GM12878 (cell line): ENCODE results near the gene TRIP6.

ENCODE experiments used
- CREM ChIP-seq: IDR thresholded peaks from 2 replicates; pipeline ENCODE4 v1.6.1; 2014; ENCODE audit warnings: antibody characterized with exemption, low read depth
- DPF2 ChIP-seq: fragments of 450-650 bp; IDR thresholded peaks from 2 replicates; pipeline ENCODE4 v1.6.1; 2017; ENCODE audit warnings: mild to moderate bottlenecking
- GABPA ChIP-seq: IDR thresholded peaks from 2 replicates; pipeline ENCODE4 v1.6.1; 2014; ENCODE audit warnings: antibody characterized with exemption, low read depth, mild to moderate bottlenecking, inconsistent platforms
- HCFC1 ChIP-seq: fragments of 150-350 bp; IDR thresholded peaks from 2 replicates; pipeline ENCODE4 v1.6.1; 2014; ENCODE audit warnings: low read length
- NFYA ChIP-seq: IDR thresholded peaks from 2 replicates; pipeline ENCODE4 v1.6.1; 2011; ENCODE audit warnings: low read depth, mild to moderate bottlenecking, low read length, improper control_type of control experiment, borderline replicate concordance
- NR2F1 ChIP-seq: fragments of 450-650 bp; conservative IDR thresholded peaks from 2 replicates; pipeline ENCODE4 v1.6.1; 2017; ENCODE audit warnings: mild to moderate bottlenecking
- POLR2A ChIP-seq: IDR thresholded peaks from 2 replicates; pipeline ENCODE4 v1.6.1; 2011; ENCODE audit warnings: low read depth, mild to moderate bottlenecking, low read length
- POLR2AphosphoS5 ChIP-seq: IDR thresholded peaks from 2 replicates; pipeline ENCODE4 v1.6.1; 2011; ENCODE audit warnings: mild to moderate bottlenecking, low read length, inconsistent platforms
- ZNF622 ChIP-seq: fragments of 450-650 bp; IDR thresholded peaks from 2 replicates; pipeline ENCODE4 v1.6.1; 2017; ENCODE audit warnings: mild to moderate bottlenecking, inconsistent platforms
- ZZZ3 ChIP-seq: IDR thresholded peaks from 2 replicates; pipeline ENCODE4 v1.6.1; 2011; ENCODE audit warnings: low read depth; ENCODE audit not compliant: control insufficient read depth, insufficient read length
- TF ChIP-seq, protein P1 (sequence below), 3 experiments: IDR thresholded peaks in 2 of 3; conservative IDR thresholded peaks in 1 of 3; 2 replicates each; pipeline ENCODE4 v1.5.1; 2011; ENCODE audit warnings: low read depth in 3 of 3, low read length in 3 of 3, mild to moderate bottlenecking in 3 of 3, control low read depth in 2 of 3, moderate library complexity in 2 of 3, inconsistent platforms in 1 of 3, mixed read lengths in 1 of 3; ENCODE audit not compliant: control insufficient read depth in 2 of 3, insufficient read depth in 1 of 3; ENCODE audit errors: extremely low read depth in 1 of 3

- TF ChIP-seq, protein P1, sequence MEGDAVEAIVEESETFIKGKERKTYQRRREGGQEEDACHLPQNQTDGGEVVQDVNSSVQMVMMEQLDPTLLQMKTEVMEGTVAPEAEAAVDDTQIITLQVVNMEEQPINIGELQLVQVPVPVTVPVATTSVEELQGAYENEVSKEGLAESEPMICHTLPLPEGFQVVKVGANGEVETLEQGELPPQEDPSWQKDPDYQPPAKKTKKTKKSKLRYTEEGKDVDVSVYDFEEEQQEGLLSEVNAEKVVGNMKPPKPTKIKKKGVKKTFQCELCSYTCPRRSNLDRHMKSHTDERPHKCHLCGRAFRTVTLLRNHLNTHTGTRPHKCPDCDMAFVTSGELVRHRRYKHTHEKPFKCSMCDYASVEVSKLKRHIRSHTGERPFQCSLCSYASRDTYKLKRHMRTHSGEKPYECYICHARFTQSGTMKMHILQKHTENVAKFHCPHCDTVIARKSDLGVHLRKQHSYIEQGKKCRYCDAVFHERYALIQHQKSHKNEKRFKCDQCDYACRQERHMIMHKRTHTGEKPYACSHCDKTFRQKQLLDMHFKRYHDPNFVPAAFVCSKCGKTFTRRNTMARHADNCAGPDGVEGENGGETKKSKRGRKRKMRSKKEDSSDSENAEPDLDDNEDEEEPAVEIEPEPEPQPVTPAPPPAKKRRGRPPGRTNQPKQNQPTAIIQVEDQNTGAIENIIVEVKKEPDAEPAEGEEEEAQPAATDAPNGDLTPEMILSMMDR (IDR thresholded peaks at IDR 0.05 in 2 of 3, conservative IDR thresholded peaks at IDR 0.05 in 1 of 3; ENCODE audit: control insufficient read depth in 2 of 3, extremely low read depth in 1 of 3, insufficient read depth in 1 of 3, low read depth in 3 of 3, low read length in 3 of 3) = no peak
- no peak for TF ChIP-seq POLR2AphosphoS5
- no peak for TF ChIP-seq POLR2A
- no peak for TF ChIP-seq NFYA
- TF ChIP-seq HCFC1 = no peak
- TF ChIP-seq GABPA = no peak
- no peak for TF ChIP-seq CREM
- no peak for TF ChIP-seq ZNF622
- TF ChIP-seq NR2F1 = no peak
- TF ChIP-seq ZZZ3 = no peak
- no peak for TF ChIP-seq DPF2
These were observed 47.6 kb upstream of the TRIP6 start for GRCh38 chr7:100819586-100819985.
